WTC11 (cell line): ENCODE results near the gene SLC2A11. TPM values are rescaled to one million over a fixed set of nuclear protein-coding genes. Genes with fewer than 3 reads are reported as not detected.

Experiments used
- ATAC-seq: fragments of 200-7000 bp; cut with Tn5 transposase; 2 replicates; pipeline ENCODE4 v1.10.0; 2021; ENCODE audit warnings: mild to moderate bottlenecking, moderate library complexity
- CTCF ChIA-PET: fragments of 300-600 bp; sonication (Branson Sonifier 250); formaldehyde crosslinking; loops from one replicate; lab custom pipeline; 2021; ENCODE audit warnings: antibody characterized with exemption; lab: Charles Lee
- POLR2A ChIA-PET: fragments of 350-600 bp; sonication (Branson Sonifier 250); formaldehyde crosslinking; loops from one replicate; lab custom pipeline; 2021; ENCODE audit warnings: antibody characterized with exemption; lab: Charles Lee
- DNase-seq: peaks from one replicate; pipeline ENCODE4 v3.0.0; 2021; ENCODE audit warnings: low spot score
- H3K27ac Mint-ChIP-seq: 2 replicates; pipeline ENCODE4 v1.8.0; 2021; ENCODE audit warnings: mixed read lengths
- H3K27me3 Mint-ChIP-seq: 2 replicates; pipeline ENCODE4 v1.8.0; 2021; ENCODE audit warnings: low read depth, mild to moderate bottlenecking, moderate library complexity, mixed read lengths
- H3K36me3 Mint-ChIP-seq: 2 replicates; pipeline ENCODE4 v1.8.0; 2021; ENCODE audit warnings: mixed read lengths
- H3K4me1 Mint-ChIP-seq: 2 replicates; pipeline ENCODE4 v1.8.0; 2022; ENCODE audit warnings: mixed read lengths
- H3K4me3 Mint-ChIP-seq: 2 replicates; pipeline ENCODE4 v1.8.0; 2021; ENCODE audit warnings: mild to moderate bottlenecking, moderate library complexity, mixed read lengths
- H3K9me3 Mint-ChIP-seq: 2 replicates; pipeline ENCODE4 v1.8.0; 2021; ENCODE audit warnings: mixed read lengths
- ARID4B ChIP-seq: sonication (generic); formaldehyde crosslinking; IDR thresholded peaks from 2 replicates; pipeline ENCODE4 v1.8.0; 2023; ENCODE audit warnings: missing genetic modification reagents, mild to moderate bottlenecking, borderline replicate concordance
- ERG ChIP-seq: fragments of 250-450 bp; sonication (Bioruptor Pico); IDR thresholded peaks from 2 replicates; pipeline ENCODE4 v1.8.0; 2021; ENCODE audit warnings: mild to moderate bottlenecking
- JUN ChIP-seq: sonication (generic); formaldehyde crosslinking; IDR thresholded peaks from 2 replicates; pipeline ENCODE4 v1.8.0; 2023; ENCODE audit warnings: mild to moderate bottlenecking, missing genetic modification reagents
- NFATC4 ChIP-seq: fragments of 250-450 bp; sonication (Bioruptor Pico); IDR thresholded peaks from 2 replicates; pipeline ENCODE4 v1.9.0; 2021; ENCODE audit warnings: mild to moderate bottlenecking
- SP1 ChIP-seq: sonication (generic); formaldehyde crosslinking; conservative IDR thresholded peaks from 2 replicates; pipeline ENCODE4 v1.8.1; 2022; ENCODE audit warnings: missing genetic modification reagents
- TEAD1 ChIP-seq: sonication (generic); formaldehyde crosslinking; IDR thresholded peaks from 2 replicates; pipeline ENCODE4 v1.8.0; 2022; ENCODE audit warnings: mild to moderate bottlenecking, missing genetic modification reagents
- ZNF121 ChIP-seq: sonication (generic); formaldehyde crosslinking; IDR thresholded peaks from 2 replicates; pipeline ENCODE4 v1.8.0; 2023; ENCODE audit warnings: missing genetic modification reagents
- ZNF423 ChIP-seq: fragments of 250-450 bp; sonication (Bioruptor Pico); IDR thresholded peaks from 2 replicates; pipeline ENCODE4 v2.1.2; 2022; ENCODE audit warnings: mild to moderate bottlenecking, moderate library complexity
- total RNA-seq: library from RNA; stranded (reverse); gene quantifications from 3 replicates; pipeline ENCODE4 v1.2.3, GENCODE V29; 2021
- TF ChIP-seq, protein P1 (sequence below): sonication (generic); formaldehyde crosslinking; IDR thresholded peaks from 2 replicates; pipeline ENCODE4 v1.8.0; 2022; ENCODE audit warnings: mild to moderate bottlenecking, missing genetic modification reagents
- TF ChIP-seq, protein P2 (sequence below): sonication (generic); formaldehyde crosslinking; IDR thresholded peaks from 2 replicates; pipeline ENCODE4 v1.8.0; 2022; ENCODE audit warnings: mild to moderate bottlenecking, missing genetic modification reagents

The SLC2A11 gene
- total RNA-seq, 1 experiment from 2014 or later = 19.9 TPM

GRCh38 chr22:23822101-23822671, 35.5 kb upstream of the SLC2A11 start (continued):
- TF ChIP-seq NFATC4 (CRISPR knock-in tag) = no peak

GRCh38 chr22:23823331-23823791, 34.3 kb upstream of the SLC2A11 start:
- Mint-ChIP-seq H3K4me3 (no peak overlapping the region), H3K4me1 (peaks cover 13% of the 10 kb centered on the region), H3K27ac (peak overlapping the region; percentile 63), H3K27me3 (no peaks in the 10 kb centered on the region; the same call in 1 of the 2 replicates), H3K9me3 (no peaks in the 10 kb centered on the region), H3K36me3 (peaks cover 84% of the 10 kb centered on the region)
- no peak for ATAC-seq
- no peak for TF ChIP-seq JUN (CRISPR knock-in tag)
- no peak for TF ChIP-seq ERG
- TF ChIP-seq, protein P1, sequence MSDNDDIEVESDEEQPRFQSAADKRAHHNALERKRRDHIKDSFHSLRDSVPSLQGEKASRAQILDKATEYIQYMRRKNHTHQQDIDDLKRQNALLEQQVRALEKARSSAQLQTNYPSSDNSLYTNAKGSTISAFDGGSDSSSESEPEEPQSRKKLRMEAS (CRISPR knock-in tag) = no peak
- TF ChIP-seq ARID4B (CRISPR knock-in tag) = no peak
- TF ChIP-seq, protein P2, sequence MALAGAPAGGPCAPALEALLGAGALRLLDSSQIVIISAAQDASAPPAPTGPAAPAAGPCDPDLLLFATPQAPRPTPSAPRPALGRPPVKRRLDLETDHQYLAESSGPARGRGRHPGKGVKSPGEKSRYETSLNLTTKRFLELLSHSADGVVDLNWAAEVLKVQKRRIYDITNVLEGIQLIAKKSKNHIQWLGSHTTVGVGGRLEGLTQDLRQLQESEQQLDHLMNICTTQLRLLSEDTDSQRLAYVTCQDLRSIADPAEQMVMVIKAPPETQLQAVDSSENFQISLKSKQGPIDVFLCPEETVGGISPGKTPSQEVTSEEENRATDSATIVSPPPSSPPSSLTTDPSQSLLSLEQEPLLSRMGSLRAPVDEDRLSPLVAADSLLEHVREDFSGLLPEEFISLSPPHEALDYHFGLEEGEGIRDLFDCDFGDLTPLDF (CRISPR knock-in tag) = no peak
- TF ChIP-seq TEAD1 (CRISPR knock-in tag) = no peak
- TF ChIP-seq SP1 (CRISPR knock-in tag) = no peak
- CTCF ChIA-PET = no interaction called here
- DNase-seq = no peak
- POLR2A ChIA-PET = interaction anchor here (1.0 kb wide), 1 partner anchor 15 kb away, joined by 3 read pairs; the partner anchor contains the start of gene DERL3

GRCh38 chr22:23824476-23825245, 33.0 kb upstream of the SLC2A11 start:
- H3K27me3 Mint-ChIP-seq = no peaks in the 10 kb centered on the region; the same call in 1 of the 2 replicates
- POLR2A ChIA-PET = interaction anchor here (0.8 to 1.0 kb wide), 2 partner anchors 13 to 14 kb away, joined by 3 read pairs; partner anchors contain the start of gene DERL3
- DNase-seq (no peak), ATAC-seq (no peak)
- no peaks in the 10 kb centered on the region for H3K9me3 Mint-ChIP-seq
- CTCF ChIA-PET = interaction anchor here (1.2 kb wide), 1 partner anchor 59 kb away, joined by 3 read pairs; no protein-coding TSS in a partner anchor
- no peak overlapping the region for H3K4me3 Mint-ChIP-seq
- H3K4me1 Mint-ChIP-seq = peaks cover 13% of the 10 kb centered on the region
- TF ChIP-seq ZNF121 (CRISPR knock-in tag) = no peak
- TF ChIP-seq ZNF423 (CRISPR knock-in tag) = 0 out of 2 replicates have a peak, but pooled peaks have one; percentile 32
- peaks cover 80% of the 10 kb centered on the region for H3K36me3 Mint-ChIP-seq
- H3K27ac Mint-ChIP-seq = no peak overlapping the region
